Muscle layer of duodenum (tissue), 2 donors: Measurements from ENCODE around the gene SMARCC1.
"Not testable (repeated sequence)": the region's sequence is repeated elsewhere in the genome, so short reads cannot be mapped to it uniquely, and the experiment has no call there.

Experiments used
- H3K27ac ChIP-seq: one replicate; pipeline ENCODE4 v1.7.0; 2013; ENCODE audit warnings: mild to moderate bottlenecking, low read length
- H3K27me3 ChIP-seq: one replicate; pipeline ENCODE4 v1.7.0; 2013; ENCODE audit warnings: low read depth, mild to moderate bottlenecking, control low read depth, low read length
- H3K36me3 ChIP-seq, 2 donors: one replicate each; pipeline ENCODE4 v1.7.0; 2013; ENCODE audit warnings: low read length in 2 of 2, control low read depth in 1 of 2, mild to moderate bottlenecking in 1 of 2; ENCODE audit not compliant: insufficient read depth in 2 of 2, control insufficient read depth in 1 of 2
- H3K4me1 ChIP-seq, 2 donors: one replicate each; pipeline ENCODE4 v1.7.0; 2013; ENCODE audit warnings: low read length in 2 of 2, mild to moderate bottlenecking in 2 of 2, control low read depth in 1 of 2, moderate library complexity in 1 of 2; ENCODE audit not compliant: insufficient read depth in 2 of 2, control insufficient read depth in 1 of 2
- H3K4me3 ChIP-seq, 2 donors: one replicate each; pipeline ENCODE4 v1.7.0; 2013; ENCODE audit warnings: low read length in 2 of 2, low read depth in 1 of 2, mild to moderate bottlenecking in 1 of 2
- H3K9me3 ChIP-seq, 2 donors: one replicate each; pipeline ENCODE4 v1.7.0; 2013; ENCODE audit warnings: low read length in 2 of 2, control low read depth in 1 of 2, mild to moderate bottlenecking in 1 of 2; ENCODE audit not compliant: control insufficient read depth in 1 of 2
- donor health status: healthy.

SMARCC1 gene

GRCh38 chr3:47722859-47723258 is 58.8 kb downstream of the SMARCC1 start:
- Histone ChIP-seq H3K27me3 (no peaks in the 10 kb centered on the region), H3K4me1 (no peaks in the 10 kb centered on the region), H3K4me3 (no peak overlapping the region), H3K36me3 (peaks cover 0 to 36% of the 10 kb centered on the region in 2 donors), H3K9me3 (no peaks in the 10 kb centered on the region), H3K27ac (no peak overlapping the region)

GRCh38 chr3:47717448-47717847 is 64.2 kb downstream of the SMARCC1 start:
- H3K9me3 ChIP-seq, H3K27ac ChIP-seq, H3K27me3 ChIP-seq, H3K4me3 ChIP-seq, H3K4me1 ChIP-seq: not testable (repeated sequence)
- H3K36me3 ChIP-seq = peaks cover 5 to 35% of the 10 kb centered on the region in 2 donors

GRCh38 chr3:47716656-47717055 is 65.0 kb downstream of the SMARCC1 start:
- H3K4me1 ChIP-seq = no peaks in the 10 kb centered on the region
- H3K4me3 ChIP-seq = no peak overlapping the region
- H3K36me3 ChIP-seq = peaks cover 6 to 38% of the 10 kb centered on the region in 2 donors
- no peaks in the 10 kb centered on the region for H3K9me3 ChIP-seq
- no peaks in the 10 kb centered on the region for H3K27me3 ChIP-seq
- no peak overlapping the region for H3K27ac ChIP-seq

GRCh38 chr3:47715928-47716327 is 65.8 kb downstream of the SMARCC1 start:
- no peaks in the 10 kb centered on the region for H3K4me1 ChIP-seq
- no peaks in the 10 kb centered on the region for H3K9me3 ChIP-seq
- peaks cover 13 to 38% of the 10 kb centered on the region in 2 donors for H3K36me3 ChIP-seq
- H3K27me3 ChIP-seq = no peaks in the 10 kb centered on the region
- no peak overlapping the region for H3K4me3 ChIP-seq
- H3K27ac ChIP-seq = no peak overlapping the region

GRCh38 chr3:47714606-47715005 is 67.1 kb downstream of the SMARCC1 start:
- H3K4me3 ChIP-seq = no peak overlapping the region
- H3K9me3 ChIP-seq = no peaks in the 10 kb centered on the region
- no peaks in the 10 kb centered on the region for H3K4me1 ChIP-seq
- H3K27ac ChIP-seq = no peak overlapping the region
- peaks cover 13 to 37% of the 10 kb centered on the region in 2 donors for H3K36me3 ChIP-seq
- H3K27me3 ChIP-seq = no peaks in the 10 kb centered on the region

GRCh38 chr3:47713655-47714054 is 68.0 kb downstream of the SMARCC1 start:
- H3K36me3 ChIP-seq = peaks cover 13 to 36% of the 10 kb centered on the region in 2 donors
- H3K4me3 ChIP-seq = no peak overlapping the region
- no peak overlapping the region for H3K27ac ChIP-seq
- H3K9me3 ChIP-seq = no peaks in the 10 kb centered on the region
- H3K27me3 ChIP-seq = no peaks in the 10 kb centered on the region
- H3K4me1 ChIP-seq = no peaks in the 10 kb centered on the region

GRCh38 chr3:47712398-47712797 is 69.3 kb downstream of the SMARCC1 start:
- H3K4me3 ChIP-seq = no peak overlapping the region
- no peaks in the 10 kb centered on the region for H3K27me3 ChIP-seq
- H3K36me3 ChIP-seq = peaks cover 14 to 40% of the 10 kb centered on the region in 2 donors
- H3K9me3 ChIP-seq = no peaks in the 10 kb centered on the region
- H3K4me1 ChIP-seq = no peaks in the 10 kb centered on the region
- no peak overlapping the region for H3K27ac ChIP-seq

- no peaks in the 10 kb centered on the region for H3K9me3 ChIP-seq
- peaks cover 19 to 47% of the 10 kb centered on the region in 2 donors for H3K36me3 ChIP-seq
- no peak overlapping the region for H3K27ac ChIP-seq
Observed at GRCh38 chr3:47711596-47711995, 70.1 kb downstream of the SMARCC1 start.

GRCh38 chr3:47705391-47705790 is 76.3 kb downstream of the SMARCC1 start:
- no peaks in the 10 kb centered on the region for H3K4me1 ChIP-seq
- no peaks in the 10 kb centered on the region for H3K9me3 ChIP-seq
- no peak overlapping the region for H3K4me3 ChIP-seq
- H3K27ac ChIP-seq = no peak overlapping the region
- H3K36me3 ChIP-seq = peaks cover 17 to 71% of the 10 kb centered on the region in 2 donors
- no peaks in the 10 kb centered on the region for H3K27me3 ChIP-seq

More at GRCh38 chr3:47711596-47711995, 70.1 kb downstream of the SMARCC1 start:
- no peak overlapping the region for H3K4me3 ChIP-seq
- no peaks in the 10 kb centered on the region for H3K4me1 ChIP-seq
- no peaks in the 10 kb centered on the region for H3K27me3 ChIP-seq

- Histone ChIP-seq H3K9me3 (no peaks in the 10 kb centered on the region), H3K36me3 (peaks cover 25 to 65% of the 10 kb centered on the region in 2 donors), H3K4me1 (no peaks in the 10 kb centered on the region), H3K4me3 (no peak overlapping the region), H3K27ac (no peak overlapping the region), H3K27me3 (no peaks in the 10 kb centered on the region)
Observed at GRCh38 chr3:47704237-47704612, 77.5 kb downstream of the SMARCC1 start.

GRCh38 chr3:47701388-47701787 is 80.3 kb downstream of the SMARCC1 start:
- no peaks in the 10 kb centered on the region for H3K9me3 ChIP-seq
- no peak overlapping the region for H3K27ac ChIP-seq
- H3K4me3 ChIP-seq = no peak overlapping the region
- no peaks in the 10 kb centered on the region for H3K4me1 ChIP-seq
- H3K36me3 ChIP-seq = peaks cover 22 to 52% of the 10 kb centered on the region in 2 donors
- H3K27me3 ChIP-seq = no peaks in the 10 kb centered on the region

GRCh38 chr3:47692158-47692557 is 89.5 kb downstream of the SMARCC1 start:
- Histone ChIP-seq H3K4me1 (no peaks in the 10 kb centered on the region), H3K9me3 (no peaks in the 10 kb centered on the region), H3K36me3 (peaks cover 38 to 41% of the 10 kb centered on the region in 2 donors), H3K27ac (no peak overlapping the region), H3K4me3 (no peak overlapping the region), H3K27me3 (no peaks in the 10 kb centered on the region)
